ENCODE results near the gene CSTPP1. TPM values are rescaled to one million over a fixed set of nuclear protein-coding genes. Genes with fewer than 3 reads are reported as not detected.
"Not testable (repeated sequence)": the region's sequence is repeated elsewhere in the genome, so short reads cannot be mapped to it uniquely, and the experiment has no call there.

CSTPP1 gene
- total and polyA plus RNA-seq, 5 donors from 2014 or later = 15.1 to 18.3 (median 15.5) TPM

DNA sequence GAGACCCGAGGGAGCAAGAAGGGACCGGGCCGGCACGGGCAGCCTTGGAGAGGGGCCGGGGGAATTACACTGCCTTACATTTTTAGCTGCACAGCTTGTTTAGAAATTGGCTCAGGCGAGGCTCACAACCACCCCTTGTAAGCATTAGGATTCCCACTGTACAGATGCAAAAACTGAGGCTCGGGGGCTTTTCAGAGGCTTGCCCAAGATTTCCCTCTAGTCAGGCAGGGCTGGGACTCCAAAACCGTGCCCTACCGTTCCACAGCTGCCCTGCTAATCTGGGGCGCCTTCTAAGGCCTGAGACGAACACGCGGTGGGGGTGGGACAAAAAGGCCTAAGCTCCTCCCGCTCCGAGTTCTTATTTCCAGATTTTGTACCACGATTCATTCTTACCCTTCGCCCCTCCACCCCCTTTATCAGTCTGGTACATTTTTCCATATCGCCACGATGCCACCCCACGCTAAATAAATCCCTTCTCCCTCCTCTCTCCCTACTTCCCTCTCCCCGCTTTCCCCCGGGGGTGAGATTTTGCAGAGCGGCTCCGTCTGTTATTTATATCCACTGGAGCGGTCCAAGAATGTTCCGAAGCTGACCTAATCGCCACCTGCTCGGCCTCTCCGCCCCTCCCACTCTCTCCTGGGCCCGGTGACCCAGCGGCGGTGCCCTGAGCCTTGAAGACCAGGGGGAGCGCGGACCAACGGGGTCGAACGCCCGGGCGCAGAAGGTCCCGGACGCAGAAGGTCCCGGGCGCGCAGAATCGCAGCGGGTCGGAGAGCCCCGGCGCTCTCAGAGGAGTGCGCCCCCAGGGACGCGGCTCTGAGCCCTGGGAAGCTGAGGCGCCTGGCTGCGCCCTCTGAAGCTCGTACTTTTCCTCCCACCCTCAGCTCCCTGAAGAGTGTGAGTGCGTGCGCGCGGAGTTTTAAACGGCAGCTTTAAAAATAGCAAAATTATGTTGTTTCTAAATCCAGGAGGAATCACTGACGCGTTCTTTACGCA lies 250.4 kb downstream of the CSTPP1 start:
- Mint-ChIP-seq H3K36me3 (no peaks in the 10 kb centered on the region), H3K4me3 (peak overlapping the region; percentile 77 to 90 (median 84)), H3K27ac (peak overlapping the region in 1 of 3 donors; percentile 42), H3K9me3 (no peaks in the 10 kb centered on the region), H3K27me3 (peaks cover 40% of the 10 kb centered on the region), H3K4me1 (peaks cover 0 to 12% (median 3%) of the 10 kb centered on the region in 4 donors)
- ATAC-seq (ENCODE audit: low read depth in 2 of 2) (peak; percentile 43 to 50), DNase-seq (peak; percentile 24 to 72 (median 42))
- Histone ChIP-seq H3K27ac (ENCODE audit: insufficient read depth, low read length, poor library complexity, severe bottlenecking) (no peak overlapping the region), H3K36me3 (ENCODE audit: control insufficient read depth, insufficient read depth, low read length) (no peaks in the 10 kb centered on the region), H3K4me1 (ENCODE audit: control insufficient read depth, insufficient read depth, low read length, poor library complexity, severe bottlenecking) (peaks cover 21% of the 10 kb centered on the region), H3K4me3 (ENCODE audit: low read depth, low read length) (no peak overlapping the region), H3K9me3 (ENCODE audit: control insufficient read depth in 2 of 2, low read length in 2 of 2) (no peaks in the 10 kb centered on the region), H3K27me3 (ENCODE audit: control insufficient read depth, insufficient read depth, low read length) (peaks cover 17% of the 10 kb centered on the region)

DNA sequence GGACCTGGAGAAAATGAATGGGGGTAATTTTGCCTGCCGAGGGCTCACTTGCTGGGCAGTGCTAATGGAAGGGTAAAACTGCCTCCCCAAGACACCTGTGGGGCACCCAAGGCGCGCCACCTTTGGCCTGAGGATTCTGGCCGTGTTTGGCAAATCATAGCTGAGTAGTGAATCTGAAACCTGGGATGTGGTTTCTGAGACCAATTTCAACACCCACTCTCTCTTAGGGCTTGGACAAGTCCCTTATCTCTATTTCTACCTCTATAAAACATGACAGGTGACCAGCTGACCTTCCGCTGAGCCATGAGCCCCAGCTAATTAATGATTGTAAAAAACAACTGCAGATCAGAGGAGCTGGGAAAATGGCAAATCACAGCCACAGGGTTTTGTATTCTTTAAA lies 251.2 kb downstream of the CSTPP1 start:
- Mint-ChIP-seq H3K27ac (no peak overlapping the region), H3K4me1 (peaks cover 0 to 12% (median 3%) of the 10 kb centered on the region in 4 donors), H3K4me3 (peak overlapping the region; percentile 2 to 78 (median 30)), H3K36me3 (no peaks in the 10 kb centered on the region), H3K27me3 (peaks cover 40% of the 10 kb centered on the region), H3K9me3 (no peaks in the 10 kb centered on the region)
- H3K36me3 ChIP-seq (ENCODE audit: control insufficient read depth, insufficient read depth, low read length) = no peaks in the 10 kb centered on the region
- DNase-seq (no peak), ATAC-seq (ENCODE audit: low read depth in 2 of 2) (no peak)
- H3K9me3 ChIP-seq (ENCODE audit: control insufficient read depth in 2 of 2, low read length in 2 of 2) = no peaks in the 10 kb centered on the region
- peaks cover 17% of the 10 kb centered on the region for H3K27me3 ChIP-seq (ENCODE audit: control insufficient read depth, insufficient read depth, low read length)
- no peak overlapping the region for H3K27ac ChIP-seq (ENCODE audit: insufficient read depth, low read length, poor library complexity, severe bottlenecking)
- no peak overlapping the region for H3K4me3 ChIP-seq (ENCODE audit: low read depth, low read length)
- peaks cover 21% of the 10 kb centered on the region for H3K4me1 ChIP-seq (ENCODE audit: control insufficient read depth, insufficient read depth, low read length, poor library complexity, severe bottlenecking)

DNA sequence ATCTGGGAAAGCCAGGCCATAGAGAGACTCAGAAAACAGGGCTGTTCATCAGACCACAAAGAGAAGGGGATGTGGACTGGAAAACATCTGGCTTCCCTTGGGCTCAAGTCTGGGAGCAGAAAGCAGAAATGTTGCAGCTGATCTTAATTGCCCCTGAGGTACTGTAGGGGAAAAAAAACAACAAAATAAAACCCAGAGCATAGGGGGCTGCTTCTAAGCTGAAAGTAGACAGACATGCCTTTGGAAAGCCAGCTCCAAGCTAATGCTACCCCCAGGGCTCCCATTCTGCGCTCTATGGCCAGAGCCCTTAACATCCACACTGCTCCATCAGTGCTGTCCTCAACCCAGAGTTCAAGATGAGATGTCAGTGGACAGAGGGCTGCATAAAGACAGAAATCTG lies 251.7 kb downstream of the CSTPP1 start:
- DNase-seq (no peak), ATAC-seq (ENCODE audit: low read depth in 2 of 2) (no peak)
- H3K4me3 Mint-ChIP-seq = peak overlapping the region in 1 of 4 donors; percentile 2
- H3K9me3 Mint-ChIP-seq = no peaks in the 10 kb centered on the region
- H3K36me3 Mint-ChIP-seq = no peaks in the 10 kb centered on the region
- H3K27me3 Mint-ChIP-seq = peaks cover 40% of the 10 kb centered on the region
- Histone ChIP-seq H3K4me1 (ENCODE audit: control insufficient read depth, insufficient read depth, low read length, poor library complexity, severe bottlenecking) (peaks cover 21% of the 10 kb centered on the region), H3K27me3 (ENCODE audit: control insufficient read depth, insufficient read depth, low read length) (peaks cover 17% of the 10 kb centered on the region), H3K4me3 (ENCODE audit: low read depth, low read length) (no peak overlapping the region), H3K9me3 (ENCODE audit: control insufficient read depth in 2 of 2, low read length in 2 of 2) (no peaks in the 10 kb centered on the region), H3K27ac (ENCODE audit: insufficient read depth, low read length, poor library complexity, severe bottlenecking) (no peak overlapping the region), H3K36me3 (ENCODE audit: control insufficient read depth, insufficient read depth, low read length) (no peaks in the 10 kb centered on the region)
- H3K27ac Mint-ChIP-seq = no peak overlapping the region
- peaks cover 0 to 12% (median 3%) of the 10 kb centered on the region in 4 donors for H3K4me1 Mint-ChIP-seq

DNA sequence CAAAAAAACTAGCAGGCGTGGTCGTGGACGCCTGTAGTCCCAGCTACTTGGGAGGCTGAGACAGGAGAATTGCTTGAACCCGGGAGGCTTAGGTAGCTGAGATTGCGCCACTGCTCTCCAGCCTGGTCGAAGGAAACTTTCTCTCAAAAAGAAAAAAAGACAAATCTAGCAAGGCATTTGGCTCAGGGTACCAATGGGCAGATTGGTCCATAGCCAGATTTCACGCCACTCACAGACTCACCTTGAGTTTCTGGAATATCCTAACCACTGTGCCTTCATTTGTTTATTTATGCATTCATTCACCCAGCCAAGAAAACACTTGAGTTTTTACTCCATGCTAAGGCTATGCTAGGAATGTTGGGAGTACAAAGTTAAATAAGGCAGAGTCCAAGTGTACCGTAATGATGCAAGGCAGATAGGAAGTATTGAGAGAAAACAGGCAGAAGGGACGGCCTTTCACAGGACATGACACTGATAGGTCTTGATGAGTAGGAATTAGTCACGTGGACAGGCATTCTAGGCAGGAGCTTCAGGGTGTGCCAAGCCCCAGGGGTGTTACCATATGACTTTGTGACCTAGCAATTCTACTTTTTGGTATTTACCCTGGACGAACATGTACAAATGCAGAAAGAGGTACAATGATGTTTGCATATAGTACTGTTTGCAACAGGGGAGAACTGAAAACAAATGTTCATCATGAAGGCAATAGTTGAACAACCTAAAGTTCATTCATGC lies 252.7 kb downstream of the CSTPP1 start:
- H3K4me3 ChIP-seq (ENCODE audit: low read depth, low read length) = no peak overlapping the region
- H3K4me1 ChIP-seq (ENCODE audit: control insufficient read depth, insufficient read depth, low read length, poor library complexity, severe bottlenecking) = peaks cover 21% of the 10 kb centered on the region
- H3K36me3 ChIP-seq (ENCODE audit: control insufficient read depth, insufficient read depth, low read length) = no peaks in the 10 kb centered on the region
- no peaks in the 10 kb centered on the region for H3K36me3 Mint-ChIP-seq
- H3K27ac ChIP-seq (ENCODE audit: insufficient read depth, low read length, poor library complexity, severe bottlenecking) = no peak overlapping the region
- peaks cover 35% of the 10 kb centered on the region for H3K27me3 Mint-ChIP-seq
- peaks cover 13% of the 10 kb centered on the region for H3K27me3 ChIP-seq (ENCODE audit: control insufficient read depth, insufficient read depth, low read length)
- H3K27ac Mint-ChIP-seq = no peak overlapping the region
- no peaks in the 10 kb centered on the region for H3K9me3 Mint-ChIP-seq
- peak overlapping the region in 1 of 4 donors; percentile 5 for H3K4me3 Mint-ChIP-seq
- ATAC-seq (ENCODE audit: low read depth in 2 of 2) (no peak), DNase-seq (no peak)
- H3K4me1 Mint-ChIP-seq = peaks cover 0 to 12% (median 3%) of the 10 kb centered on the region in 4 donors
- no peaks in the 10 kb centered on the region for H3K9me3 ChIP-seq (ENCODE audit: control insufficient read depth in 2 of 2, low read length in 2 of 2)

DNA sequence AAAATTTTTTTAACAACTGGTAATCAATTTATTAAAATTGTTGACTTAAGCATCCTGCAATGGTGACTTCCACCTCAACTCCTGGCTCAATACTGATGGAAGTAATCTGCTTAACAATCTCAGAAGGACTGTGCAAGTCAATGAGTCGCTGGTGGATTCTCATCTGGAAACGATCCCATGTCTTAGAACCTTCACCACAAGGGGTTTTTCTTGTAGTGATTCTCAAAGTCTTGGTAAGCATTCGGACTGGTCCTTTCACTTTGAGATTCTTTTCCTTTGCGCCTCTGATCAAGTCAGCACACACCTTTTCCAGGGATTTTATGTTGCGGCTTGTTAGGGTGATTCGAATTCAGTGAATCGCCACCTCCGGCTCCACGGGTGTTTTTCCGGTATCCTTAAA lies 254.6 kb downstream of the CSTPP1 start:
- not testable (repeated sequence) for H3K27ac ChIP-seq (ENCODE audit: insufficient read depth, low read length, poor library complexity, severe bottlenecking); H3K4me1 Mint-ChIP-seq; H3K4me3 Mint-ChIP-seq; H3K36me3 Mint-ChIP-seq; ATAC-seq (ENCODE audit: low read depth in 2 of 2); H3K4me3 ChIP-seq (ENCODE audit: low read depth, low read length); H3K36me3 ChIP-seq (ENCODE audit: control insufficient read depth, insufficient read depth, low read length); DNase-seq; H3K9me3 Mint-ChIP-seq; H3K9me3 ChIP-seq (ENCODE audit: control insufficient read depth in 2 of 2, low read length in 2 of 2)
- Histone ChIP-seq H3K4me1 (ENCODE audit: control insufficient read depth, insufficient read depth, low read length, poor library complexity, severe bottlenecking) (peaks cover 12% of the 10 kb centered on the region), H3K27me3 (ENCODE audit: control insufficient read depth, insufficient read depth, low read length) (peaks cover 13% of the 10 kb centered on the region)
- H3K27me3 Mint-ChIP-seq = peaks cover 39% of the 10 kb centered on the region
- H3K27ac Mint-ChIP-seq = peak overlapping the region in 1 of 3 donors; percentile 52

DNA sequence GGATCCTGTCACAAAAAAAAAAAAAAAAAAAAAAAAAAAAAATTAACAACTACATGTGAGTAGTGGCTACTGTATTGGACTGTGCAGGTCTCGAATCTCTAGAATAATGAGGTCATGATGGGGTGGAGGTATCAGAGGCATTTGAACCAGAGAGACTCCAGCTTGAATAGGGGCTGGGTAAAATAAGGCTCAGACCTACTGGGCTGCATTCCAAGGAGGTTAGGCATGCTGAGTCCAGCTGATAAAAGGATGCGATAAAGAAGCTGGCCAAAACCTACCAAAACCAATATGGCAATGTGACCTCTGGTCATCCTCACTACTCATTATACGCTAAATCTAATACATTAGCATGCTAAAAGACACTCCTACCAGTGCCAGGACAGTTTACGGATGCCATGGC lies 255.6 kb downstream of the CSTPP1 start:
- H3K27ac ChIP-seq (ENCODE audit: insufficient read depth, low read length, poor library complexity, severe bottlenecking) = no peak overlapping the region
- no peaks in the 10 kb centered on the region for H3K36me3 Mint-ChIP-seq

DNA sequence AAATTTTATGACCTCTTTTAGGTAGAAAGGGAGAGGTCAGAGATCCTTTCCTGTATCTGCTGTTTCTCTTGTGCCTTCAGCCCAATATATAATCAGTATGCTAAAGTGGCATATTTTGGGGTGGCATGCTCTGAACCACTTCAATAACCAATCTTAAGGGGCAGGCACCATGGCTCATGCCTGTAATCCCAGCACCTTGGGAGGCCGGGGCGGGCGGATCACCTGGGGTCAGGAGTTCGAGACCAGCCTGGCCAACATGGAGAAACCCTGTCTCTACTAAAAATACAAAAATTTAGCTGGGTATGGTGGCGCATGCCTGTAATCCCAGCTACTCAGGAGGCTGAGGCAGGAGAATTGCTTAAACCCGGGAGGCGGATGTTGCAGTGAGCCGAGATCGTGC lies 261.6 kb downstream of the CSTPP1 start:
- H3K9me3 ChIP-seq (ENCODE audit: control insufficient read depth in 2 of 2, low read length in 2 of 2); H3K4me1 Mint-ChIP-seq; H3K4me3 Mint-ChIP-seq; H3K27ac ChIP-seq (ENCODE audit: insufficient read depth, low read length, poor library complexity, severe bottlenecking); H3K36me3 Mint-ChIP-seq; H3K4me3 ChIP-seq (ENCODE audit: low read depth, low read length); ATAC-seq (ENCODE audit: low read depth in 2 of 2); H3K9me3 Mint-ChIP-seq; H3K27me3 ChIP-seq (ENCODE audit: control insufficient read depth, insufficient read depth, low read length); DNase-seq; H3K4me1 ChIP-seq (ENCODE audit: control insufficient read depth, insufficient read depth, low read length, poor library complexity, severe bottlenecking); H3K27ac Mint-ChIP-seq; H3K36me3 ChIP-seq (ENCODE audit: control insufficient read depth, insufficient read depth, low read length): not testable (repeated sequence)
- peaks cover 27% of the 10 kb centered on the region for H3K27me3 Mint-ChIP-seq

More for the DNA sequence above, 255.6 kb downstream of the CSTPP1 start:
- H3K4me3 Mint-ChIP-seq = no peak overlapping the region
- no peak overlapping the region for H3K4me3 ChIP-seq (ENCODE audit: low read depth, low read length)
- no peak for ATAC-seq (ENCODE audit: low read depth in 2 of 2)
- peaks cover 37% of the 10 kb centered on the region for H3K27me3 Mint-ChIP-seq
- H3K36me3 ChIP-seq (ENCODE audit: control insufficient read depth, insufficient read depth, low read length) = no peaks in the 10 kb centered on the region
- H3K4me1 Mint-ChIP-seq = peaks cover 0 to 4% (median under 1%) of the 10 kb centered on the region in 4 donors
- no peak for DNase-seq
- H3K27me3 ChIP-seq (ENCODE audit: control insufficient read depth, insufficient read depth, low read length) = peaks cover 13% of the 10 kb centered on the region
- no peak overlapping the region for H3K27ac Mint-ChIP-seq
- no peaks in the 10 kb centered on the region for H3K9me3 Mint-ChIP-seq
- peaks cover 5% of the 10 kb centered on the region for H3K4me1 ChIP-seq (ENCODE audit: control insufficient read depth, insufficient read depth, low read length, poor library complexity, severe bottlenecking)
- H3K9me3 ChIP-seq (ENCODE audit: control insufficient read depth in 2 of 2, low read length in 2 of 2) = no peaks in the 10 kb centered on the region
